Keratinocyte (primary cell): Measurements from ENCODE around the gene DPM3. TPM values are rescaled to one million over a fixed set of nuclear protein-coding genes. Genes with fewer than 3 reads are reported as not detected.

Experiments used
- DNase-seq: peaks from one replicate; pipeline ENCODE4 v3.0.0-alpha.2; 2011; ENCODE audit warnings: low read depth, missing footprints, low spot score
- FAIRE-seq: peaks from 2 replicates; lab custom pipeline; 2011; peaks lifted over from hg19 to GRCh38; lab: Jason Lieb, UNC
- H2AFZ ChIP-seq: 2 replicates; pipeline ENCODE4 v1.6.0; 2012; ENCODE audit warnings: low read length, control low read depth, inconsistent platforms; ENCODE audit not compliant: control insufficient read depth
- H3K27ac ChIP-seq: 2 replicates; pipeline ENCODE4 v1.5.1; 2011; ENCODE audit warnings: low read length; ENCODE audit not compliant: control insufficient read depth, insufficient read depth
- H3K27me3 ChIP-seq: 3 replicates; pipeline ENCODE4 v1.6.0; 2011; ENCODE audit warnings: low read length; ENCODE audit not compliant: control insufficient read depth, insufficient read depth; ENCODE audit errors: extremely low read depth
- H3K36me3 ChIP-seq, 2 experiments: 2 replicates in 1 of 2; 3 replicates in 1 of 2; pipeline ENCODE4 v1.5.1; 2011; ENCODE audit warnings: low read length in 2 of 2, mild to moderate bottlenecking in 1 of 2; ENCODE audit not compliant: control insufficient read depth in 2 of 2, insufficient read depth in 2 of 2; ENCODE audit errors: extremely low read depth in 1 of 2
- H3K4me1 ChIP-seq: 3 replicates; pipeline ENCODE4 v1.5.1; 2011; ENCODE audit warnings: low read length; ENCODE audit not compliant: control insufficient read depth, insufficient read depth; ENCODE audit errors: extremely low read depth
- H3K4me2 ChIP-seq: 3 replicates; pipeline ENCODE4 v1.6.0; 2011; ENCODE audit warnings: low read depth, low read length; ENCODE audit not compliant: control insufficient read depth, insufficient read depth; ENCODE audit errors: extremely low read depth
- H3K4me3 ChIP-seq, 3 experiments: fragments of 200-600 bp in 1 of 3; sonication (generic) in 1 of 3; 2 replicates in 2 of 3; 3 replicates in 1 of 3; pipeline ENCODE4 v1.5.1; 2011 to 2016; ENCODE audit warnings: low read length in 3 of 3, mild to moderate bottlenecking in 3 of 3, control low read depth in 2 of 3, inconsistent platforms in 1 of 3, low read depth in 1 of 3, mixed read lengths in 1 of 3, mixed run types in 1 of 3, moderate library complexity in 1 of 3; ENCODE audit not compliant: control insufficient read depth in 2 of 3, insufficient read depth in 2 of 3; ENCODE audit errors: extremely low read depth in 1 of 3
- H3K79me2 ChIP-seq: 2 replicates; pipeline ENCODE4 v1.6.0; 2012; ENCODE audit warnings: low read length; ENCODE audit not compliant: control insufficient read depth, insufficient read depth
- H3K9ac ChIP-seq: 3 replicates; pipeline ENCODE4 v1.6.0; 2011; ENCODE audit warnings: low read length; ENCODE audit not compliant: control insufficient read depth, insufficient read depth; ENCODE audit errors: extremely low read depth
- H3K9me1 ChIP-seq: 3 replicates; pipeline ENCODE4 v1.6.0; 2011; ENCODE audit warnings: low read length; ENCODE audit not compliant: control insufficient read depth, insufficient read depth; ENCODE audit errors: extremely low read depth
- H3K9me3 ChIP-seq: 2 replicates; pipeline ENCODE4 v1.5.1; 2012; ENCODE audit warnings: low read depth, low read length; ENCODE audit not compliant: control insufficient read depth
- H4K20me1 ChIP-seq: 3 replicates; pipeline ENCODE4 v1.6.0; 2011; ENCODE audit warnings: low read length; ENCODE audit not compliant: control insufficient read depth, insufficient read depth; ENCODE audit errors: extremely low read depth
- CTCF ChIP-seq, 3 experiments: IDR thresholded peaks in 1 of 3; conservative IDR thresholded peaks in 1 of 3; optimal IDR thresholded peaks in 1 of 3; 2 replicates in 2 of 3; 3 replicates in 1 of 3; pipeline versions ENCODE3 to v1.5.1; 2011; ENCODE audit warnings: low read length in 3 of 3, mild to moderate bottlenecking in 3 of 3, moderate library complexity in 2 of 3, control low read depth in 1 of 3, inconsistent platforms in 1 of 3; ENCODE audit not compliant: insufficient read depth in 2 of 3; ENCODE audit errors: extremely low read depth in 1 of 3
- EZH2 ChIP-seq: IDR thresholded peaks from one replicate; pipeline ENCODE4 v1.6.1; 2012; ENCODE audit warnings: inconsistent platforms, mild to moderate bottlenecking, low read length, moderate library complexity
- dilution Hi-C: fragments of 300-500 bp; cut with MboI; formaldehyde crosslinking; loops from one replicate; pipeline ENCODE4 v1.7.0; 2020; ENCODE audit warnings: low sequenced_read_pairs; ENCODE audit not compliant: extremely low pct_ligation_motif_present
- polyA plus RNA-seq, 5 experiments: library from polyadenylated mRNA; depleted of rRNA in 3 of 5; stranded (reverse) in 3 of 5; stranded (forward) in 1 of 5; unstranded in 1 of 5; fragments of >200 nt; gene quantifications; 1 replicate in 1 of 5; 2 replicates in 3 of 5; 3 replicates in 1 of 5; pipeline versions ENCODE4 v1.2.1 to v1.2.3, GENCODE V29; 2011 to 2012; ENCODE audit warnings: missing spikeins in 2 of 5, low read depth in 1 of 5, low replicate concordance in 1 of 5

DPM3 gene
- polyA plus RNA-seq, 1 donor (not counting 4 experiments of a cell fraction or from before 2014, with no cell fraction given) = 29.3 TPM

DNA sequence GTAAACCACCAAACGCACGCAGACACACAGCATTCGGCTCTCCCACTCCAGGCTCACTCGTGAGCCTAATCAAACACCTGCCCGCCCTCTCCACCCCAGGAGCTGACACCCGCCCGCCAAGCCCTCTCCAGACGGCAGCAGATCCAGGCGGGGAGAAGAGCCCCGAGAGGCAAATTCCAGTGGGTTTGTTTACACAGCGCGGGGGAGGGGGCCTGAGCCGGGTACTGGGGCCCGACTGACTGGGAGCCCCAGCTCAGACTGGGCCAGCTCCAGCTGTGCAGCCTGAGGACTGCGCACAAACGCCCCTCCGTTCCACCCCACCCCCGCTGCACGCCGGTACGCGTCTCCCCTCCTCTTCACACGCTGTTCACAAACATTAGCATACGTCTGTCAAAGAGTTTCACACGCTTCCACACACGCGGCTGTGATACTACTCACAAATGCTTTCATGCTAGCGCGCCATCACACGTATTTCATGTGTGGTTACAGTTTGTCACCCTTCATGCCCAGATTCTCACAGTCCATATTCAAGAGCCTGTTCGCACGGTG is 13.7 kb downstream of the DPM3 start:
- Histone ChIP-seq H4K20me1 (no peaks in the 10 kb centered on the region), H3K79me2 (peaks cover 35% of the 10 kb centered on the region), H3K27me3 (no peaks in the 10 kb centered on the region), H3K4me3 (peak overlapping the region; percentile 76 to 94 (median 88)), H3K36me3 (peaks cover 5 to 12% of the 10 kb centered on the region in 2 experiments), H3K9ac (peak overlapping the region; percentile 96), H3K4me2 (peak overlapping the region; percentile 85), H3K9me3 (no peaks in the 10 kb centered on the region), H3K9me1 (peaks cover 5% of the 10 kb centered on the region), H3K27ac (peak overlapping the region; percentile 84), H2AFZ (peak overlapping the region; percentile 59), H3K4me1 (peaks cover 61% of the 10 kb centered on the region)
- TF ChIP-seq EZH2 (no peak), CTCF (optimal IDR thresholded peaks at IDR 0.05 in 1 of 3, IDR thresholded peaks at IDR 0.05 in 1 of 3, conservative IDR thresholded peaks at IDR 0.05 in 1 of 3; ENCODE audit: extremely low read depth in 1 of 3, insufficient read depth in 2 of 3, low read length in 3 of 3) (no peak)
- FAIRE-seq (peak; percentile 72), DNase-seq (no peak)
- dilution Hi-C loops = no loop called here

GRCh38 chr1:155125946-155126555 is 14.3 kb downstream of the DPM3 start:
- no peak for TF ChIP-seq EZH2
- no peak for TF ChIP-seq CTCF (optimal IDR thresholded peaks at IDR 0.05 in 1 of 3, IDR thresholded peaks at IDR 0.05 in 1 of 3, conservative IDR thresholded peaks at IDR 0.05 in 1 of 3; ENCODE audit: extremely low read depth in 1 of 3, insufficient read depth in 2 of 3, low read length in 3 of 3)
- Histone ChIP-seq H3K9ac (peak overlapping the region; percentile 96), H2AFZ (peak overlapping the region; percentile 59), H3K36me3 (peaks cover 0 to 6% of the 10 kb centered on the region in 2 experiments), H3K27ac (peak overlapping the region; percentile 84), H3K4me2 (peak overlapping the region; percentile 85), H3K27me3 (no peaks in the 10 kb centered on the region), H3K9me3 (no peaks in the 10 kb centered on the region), H3K4me1 (peaks cover 55% of the 10 kb centered on the region), H3K9me1 (peaks cover 3% of the 10 kb centered on the region), H3K4me3 (peak overlapping the region in 2 of 3 experiments; percentile 76 to 88), H3K79me2 (peaks cover 29% of the 10 kb centered on the region), H4K20me1 (no peaks in the 10 kb centered on the region)
- no peak for DNase-seq
- dilution Hi-C loops = no loop called here
- no peak for FAIRE-seq
